HG02763 (cell line): ENCODE results near the gene ZNF362.

Experiments
- ATAC-seq: cut with Tn5 transposase; IDR thresholded peaks from one replicate; pipeline ENCODE4 v1.9.1; 2021; ENCODE audit warnings: mild to moderate bottlenecking, moderate library complexity; ENCODE audit not compliant: unreplicated experiment

The ZNF362 gene

DNA sequence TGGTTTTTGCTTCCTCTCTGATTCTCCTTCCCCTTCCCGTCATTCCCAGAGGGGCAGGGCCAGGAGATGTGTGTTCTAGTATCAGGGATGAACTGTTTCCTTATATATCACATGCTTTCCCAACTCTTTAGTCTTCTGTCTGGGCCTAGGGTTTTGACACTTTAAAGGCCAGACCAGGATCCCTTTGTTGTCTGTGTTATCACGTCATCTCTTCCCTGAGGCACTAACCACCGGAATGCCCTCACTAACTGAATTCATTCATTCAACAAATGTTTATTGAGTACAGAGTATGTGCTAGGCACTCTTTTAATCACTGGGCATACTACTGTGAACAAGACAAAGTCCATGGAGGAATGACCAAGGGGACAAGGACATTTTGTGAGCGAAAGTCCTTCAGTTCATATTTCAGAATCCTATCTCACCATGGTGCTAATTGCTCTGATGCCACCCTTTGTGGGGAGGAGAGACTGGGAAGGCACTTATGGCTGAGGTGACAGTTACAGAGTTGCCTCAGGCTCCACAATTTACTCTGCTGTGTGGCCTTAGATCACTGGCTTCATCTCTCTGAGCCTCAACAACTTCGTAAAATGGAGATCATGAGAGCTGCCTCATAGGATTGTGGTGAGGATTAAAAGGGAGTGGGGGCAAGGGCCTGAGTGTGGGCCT lies 12.0 kb upstream of the ZNF362 start:
- ATAC-seq: no peak

DNA sequence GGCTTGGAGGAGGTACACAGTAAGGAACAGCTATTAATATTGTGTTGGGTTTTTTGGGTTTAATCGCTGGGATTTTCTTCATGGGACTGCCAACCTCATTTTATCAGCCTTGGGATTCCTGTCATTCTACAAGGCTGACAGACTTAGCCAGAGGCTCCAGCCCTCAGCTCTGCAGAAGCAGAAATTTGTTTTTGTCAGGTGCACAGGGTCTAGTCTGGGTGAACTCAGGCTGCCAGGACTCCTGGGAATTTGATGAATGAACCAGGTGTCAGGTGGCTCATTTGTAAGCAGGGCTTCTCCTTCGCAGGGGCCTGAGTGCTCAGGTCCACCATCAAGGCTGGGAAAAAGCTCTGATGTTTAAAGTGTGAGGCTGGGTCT lies 11.5 kb upstream of the ZNF362 start:
- no peak for ATAC-seq

- ATAC-seq: no peak
Measured at GRCh38 chr1:33246171-33246570, 10.1 kb upstream of the ZNF362 start.

- ATAC-seq: no peak
Measured at GRCh38 chr1:33247545-33247944, 8.7 kb upstream of the ZNF362 start.

- ATAC-seq: no peak
Measured at GRCh38 chr1:33248244-33248643, 8.0 kb upstream of the ZNF362 start.

DNA sequence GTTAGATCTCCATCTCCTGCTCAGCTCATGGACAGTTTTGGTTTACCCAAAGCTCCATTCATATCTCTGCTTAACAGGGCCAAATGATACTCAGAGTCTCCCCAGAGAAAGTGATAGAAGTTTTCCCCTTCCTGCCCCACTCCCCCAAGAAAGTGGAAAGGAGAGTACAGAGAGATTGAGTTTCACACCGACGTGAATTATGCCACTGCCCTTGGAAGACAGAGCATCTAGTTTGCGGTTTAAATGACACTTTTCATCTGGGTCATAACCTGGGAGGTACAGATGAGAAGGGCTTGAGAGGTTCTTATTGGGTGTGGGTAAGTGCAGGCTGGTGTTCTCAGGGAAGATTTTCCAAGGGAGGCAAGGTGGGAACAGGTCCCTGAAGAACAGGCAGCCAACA lies 6.9 kb upstream of the ZNF362 start:
- no peak for ATAC-seq

DNA sequence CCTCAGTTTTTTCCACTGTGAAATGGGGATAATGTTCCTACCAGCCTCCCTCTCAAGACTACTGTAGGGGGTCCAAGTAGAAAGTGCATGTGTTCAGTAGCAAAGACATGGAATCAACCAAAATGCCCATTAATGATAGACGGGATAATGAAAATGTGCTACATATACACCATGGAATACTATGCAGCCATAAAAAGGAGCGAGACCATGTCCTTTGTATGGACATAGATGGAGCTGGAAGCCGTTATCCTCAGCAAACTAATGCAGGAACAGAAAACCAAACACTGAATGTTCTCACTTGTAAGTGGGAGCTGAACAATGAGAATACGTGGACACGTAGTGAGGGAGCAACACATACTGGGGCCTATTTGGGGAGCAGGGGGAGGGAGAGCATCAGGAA lies 6.1 kb upstream of the ZNF362 start:
- no peak for ATAC-seq

DNA sequence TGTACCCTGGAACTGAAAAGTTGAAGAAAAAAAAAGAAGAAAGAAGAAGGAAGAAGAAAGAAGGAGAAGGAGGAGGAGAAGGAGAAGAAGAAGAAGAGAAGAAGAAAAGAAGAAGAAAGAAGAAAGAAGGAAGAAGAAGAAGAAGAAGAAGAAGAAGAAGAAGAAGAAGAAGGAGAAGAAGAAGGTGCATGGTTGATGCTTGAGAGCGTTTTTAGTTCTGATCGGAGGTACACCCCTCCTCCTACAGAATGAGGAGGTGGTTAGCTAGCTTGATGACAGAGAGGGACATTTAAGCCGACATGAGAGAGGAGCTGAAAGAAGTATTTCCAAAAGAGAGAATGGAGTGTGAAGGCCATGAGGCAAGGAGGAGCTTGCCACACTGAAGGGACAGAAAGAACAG lies 5.6 kb upstream of the ZNF362 start:
- no peak for ATAC-seq

GRCh38 chr1:33254491-33254890 lies 1.8 kb upstream of the ZNF362 start:
- no peak for ATAC-seq

DNA sequence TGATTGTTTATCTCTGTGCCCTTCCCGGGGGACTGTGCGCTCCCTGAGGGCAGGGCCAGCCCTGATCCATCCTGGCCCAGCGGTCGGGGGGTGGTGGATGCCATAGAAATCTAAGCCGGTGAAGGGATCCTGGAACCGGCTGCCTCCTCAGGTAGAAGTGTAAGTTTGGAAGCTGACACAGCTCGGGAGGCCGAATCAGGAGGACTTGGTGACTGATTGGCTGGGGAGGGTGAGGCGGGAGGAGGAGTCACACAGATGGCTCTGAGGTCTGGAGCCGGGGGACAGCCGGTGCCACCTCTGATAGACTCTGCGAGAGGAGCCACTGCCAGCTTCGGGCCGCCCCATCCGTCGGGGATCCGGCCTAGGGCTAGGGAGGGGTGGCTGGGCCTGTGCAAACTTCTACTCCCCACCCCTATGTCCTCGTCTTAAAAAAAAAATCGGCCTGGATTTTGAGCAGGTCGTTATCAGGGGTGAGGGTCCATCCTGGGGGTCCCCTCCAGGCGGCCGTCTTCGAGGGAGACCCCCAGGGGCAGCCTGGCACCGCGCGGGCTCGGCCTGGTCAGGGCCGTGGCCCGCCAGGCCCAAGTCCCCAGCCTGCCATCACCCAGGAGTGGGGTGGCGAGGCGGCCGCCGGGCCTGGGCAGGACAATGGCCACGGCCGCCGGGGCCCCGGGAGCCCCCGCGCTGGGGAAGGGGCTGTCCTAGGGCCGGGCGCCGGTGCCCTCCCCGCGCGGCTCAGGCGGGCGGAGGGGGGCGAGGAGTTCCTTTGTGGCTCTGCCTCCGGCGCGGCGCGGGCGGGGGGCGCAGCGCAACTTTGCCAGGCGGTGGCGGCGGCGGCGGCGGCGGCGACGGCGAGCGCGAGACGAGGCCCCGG lies 708 bp upstream of the ZNF362 start:
- ATAC-seq: no peak

- no peak for ATAC-seq
Measured at GRCh38 chr1:33256221-33256470, 146 bp upstream of the ZNF362 start.

DNA sequence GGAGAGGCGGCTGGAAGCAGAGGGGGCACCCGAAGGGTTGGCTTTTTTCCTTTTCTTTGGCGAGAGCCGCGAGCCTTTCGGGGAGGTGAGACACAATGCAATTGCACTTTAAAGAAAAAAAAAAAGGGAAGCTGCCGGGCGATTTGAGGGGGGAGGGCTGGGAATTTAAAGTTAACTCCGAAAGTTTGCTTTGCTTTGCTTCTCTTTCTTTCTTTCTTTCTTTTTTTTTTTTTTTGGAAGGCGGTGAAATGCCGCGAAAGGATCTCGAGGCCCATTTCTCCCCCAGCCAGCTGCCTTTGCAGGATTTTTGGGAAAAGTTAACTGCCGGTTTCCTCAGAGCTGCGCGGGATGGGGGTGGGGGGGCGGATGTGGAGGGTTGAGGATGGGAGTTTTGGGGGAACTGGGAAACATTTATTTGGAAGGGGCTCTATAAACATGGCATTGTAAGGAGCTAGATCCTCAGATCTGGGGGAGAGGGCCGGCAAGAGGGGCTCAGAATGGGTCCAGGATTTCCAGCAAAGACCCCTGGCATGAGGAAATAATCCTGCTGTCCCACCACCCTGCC lies 997 bp downstream of the ZNF362 start:
- no peak for ATAC-seq

- no peak for ATAC-seq
Measured at GRCh38 chr1:33257772-33258712, 1.8 kb downstream of the ZNF362 start.

DNA sequence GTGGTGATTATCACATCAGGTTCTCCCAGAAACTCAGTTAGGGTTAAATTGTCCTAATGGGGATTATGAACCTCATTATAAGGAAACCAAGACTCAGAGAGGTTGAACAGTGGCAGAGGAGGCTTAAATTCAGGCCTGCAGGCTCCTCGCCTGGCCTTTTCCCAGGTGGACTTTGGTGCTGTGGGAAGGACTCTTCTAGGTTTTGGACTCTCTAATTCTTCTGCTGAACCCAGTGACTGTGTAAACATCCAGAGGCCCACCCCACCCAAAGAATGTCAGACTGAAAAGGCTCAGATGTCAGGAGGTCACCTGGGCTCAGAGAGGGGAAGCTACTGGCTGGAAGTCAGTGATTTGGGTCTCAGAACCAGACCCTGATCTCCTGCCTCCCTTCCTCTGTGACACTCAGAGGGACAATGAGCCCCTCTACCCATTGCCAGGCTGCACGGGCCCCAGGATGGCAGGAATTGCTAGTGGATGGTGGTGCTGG lies 2.5 kb downstream of the ZNF362 start:
- no peak for ATAC-seq

DNA sequence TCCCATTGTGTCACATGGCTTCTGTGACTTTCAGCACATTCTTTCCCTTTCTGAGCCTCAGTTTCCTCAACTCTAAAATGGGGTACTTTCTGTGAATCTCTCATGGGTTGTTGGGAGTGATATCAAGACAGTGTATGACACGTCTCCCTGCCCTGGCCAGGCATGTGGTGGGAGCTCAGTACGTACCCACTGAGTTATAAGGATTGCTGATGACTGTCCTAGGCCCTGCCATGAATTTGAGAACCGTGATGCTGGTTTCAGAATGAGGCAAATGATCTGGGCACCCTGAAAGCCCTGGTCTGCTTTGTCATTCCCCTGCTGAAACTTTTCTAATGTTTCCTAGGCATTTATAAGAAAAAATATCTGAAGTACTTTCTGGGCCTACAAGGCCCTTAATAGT lies 3.6 kb downstream of the ZNF362 start:
- no peak for ATAC-seq

DNA sequence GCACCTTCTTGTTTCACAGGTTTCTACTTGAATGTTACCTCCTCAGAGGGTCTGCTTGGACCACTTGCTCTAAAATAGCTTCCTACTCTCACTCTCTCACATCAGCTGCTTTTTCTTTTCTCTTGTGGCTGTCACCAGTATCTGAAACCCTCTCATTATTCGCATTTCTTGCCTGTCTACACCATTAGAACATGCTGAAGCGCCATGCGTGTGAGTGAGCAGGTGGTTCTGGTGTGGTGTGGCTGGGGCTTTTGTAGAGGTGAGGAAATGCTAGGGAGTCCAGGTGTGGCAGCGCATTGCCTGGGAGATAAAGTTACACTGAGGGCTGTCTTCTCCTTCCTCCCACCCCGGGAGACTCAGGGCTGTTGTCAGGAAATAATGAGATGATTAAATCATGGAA lies 4.1 kb downstream of the ZNF362 start:
- ATAC-seq: no peak

GRCh38 chr1:33261344-33261743 lies 5.1 kb downstream of the ZNF362 start:
- ATAC-seq: no peak

DNA sequence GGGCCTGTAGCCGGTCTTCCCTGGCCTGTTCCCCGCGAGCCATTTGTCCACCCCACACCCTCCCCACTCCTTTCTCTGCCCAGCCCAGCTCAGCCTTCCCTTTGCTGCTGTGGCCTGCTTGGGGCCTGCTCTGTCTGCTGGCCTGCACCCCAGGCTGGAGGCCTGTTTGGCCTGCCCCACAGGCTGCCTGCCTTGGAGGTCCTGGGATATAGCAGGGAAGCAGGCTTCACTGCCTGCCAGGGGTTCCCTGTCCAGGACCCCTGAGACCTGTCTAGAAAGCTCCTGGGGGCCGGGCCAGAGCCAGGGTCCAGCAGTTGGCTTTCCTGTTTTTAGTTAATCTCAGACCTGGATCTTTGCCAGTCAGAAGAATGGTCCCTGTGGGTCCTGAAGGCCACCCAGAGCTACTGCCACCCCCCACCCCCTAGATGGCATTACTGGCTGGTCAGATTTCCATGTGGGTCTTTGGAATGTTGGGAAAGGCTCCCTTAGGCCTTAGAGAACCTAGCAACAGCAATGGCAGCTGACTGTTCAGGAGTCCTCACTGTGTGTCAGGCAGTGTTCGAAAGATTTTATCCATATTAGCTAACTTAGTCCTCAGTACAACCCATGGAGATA lies 7.7 kb downstream of the ZNF362 start:
- ATAC-seq: no peak

DNA sequence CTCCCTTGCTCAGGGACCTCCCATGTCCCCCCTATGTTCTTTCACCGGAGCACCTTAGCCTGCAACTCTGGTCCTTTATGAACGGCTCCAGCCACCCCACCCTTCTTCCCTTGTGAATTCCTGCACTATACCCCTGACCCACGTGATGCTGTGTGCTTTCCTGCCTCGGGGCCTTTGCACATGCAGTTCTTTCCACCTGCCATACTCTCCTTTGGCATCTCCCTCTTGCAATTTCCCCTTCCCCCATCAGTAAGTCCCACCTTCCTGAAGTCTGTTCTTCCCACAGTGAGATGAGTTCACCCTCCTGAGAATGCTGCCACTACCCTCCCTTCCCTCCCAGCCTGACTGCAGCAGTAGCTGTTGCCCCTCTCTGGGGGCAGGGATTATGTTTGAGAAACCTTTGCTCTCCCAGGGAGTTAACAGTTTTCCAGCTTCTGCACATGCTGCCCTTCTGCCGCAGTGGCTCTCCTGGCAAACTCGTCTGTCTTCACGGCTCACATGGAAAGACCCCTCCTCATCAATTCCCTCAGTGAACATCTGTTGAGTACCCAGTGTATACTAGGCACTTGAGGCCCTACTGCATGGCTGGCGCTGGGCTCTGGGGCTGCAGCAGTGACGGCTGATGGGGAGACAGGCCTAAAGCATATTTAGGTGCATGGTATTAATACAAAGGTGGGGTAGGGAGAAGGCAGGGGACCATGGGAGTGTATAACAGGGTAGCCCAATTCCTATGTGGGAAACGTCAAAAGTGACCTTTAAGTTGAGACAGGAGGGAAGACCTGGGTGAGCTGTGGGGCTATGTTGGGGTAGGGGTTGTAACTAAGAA lies 9.7 kb downstream of the ZNF362 start:
- ATAC-seq: no peak

DNA sequence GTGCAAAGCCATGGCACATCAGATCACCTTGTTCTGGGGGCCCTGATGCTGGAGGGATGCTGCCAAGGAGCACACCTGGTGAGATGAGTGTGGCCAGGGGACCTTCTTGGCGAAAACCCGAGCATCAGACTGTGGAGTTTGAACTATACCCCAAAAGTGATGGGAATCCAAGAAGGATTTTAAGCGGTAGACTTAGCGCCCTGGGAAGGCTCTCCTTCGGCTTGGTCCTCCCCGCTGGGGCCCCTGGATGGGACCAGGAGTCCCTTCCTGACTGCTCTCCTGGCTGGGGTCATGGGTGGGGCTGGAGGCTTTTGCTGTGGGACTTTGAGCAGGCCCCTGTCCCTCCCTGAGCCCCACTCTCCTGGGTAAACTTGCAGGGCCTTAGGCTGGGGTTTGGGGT lies 10.5 kb downstream of the ZNF362 start:
- no peak for ATAC-seq
